Ammon's horn (tissue), 1 donor: ENCODE measurements around the gene ZCCHC14.
A peak's percentile ranks its signal among the peaks of the same experiment; 100 is the strongest.
"Not testable (repeated sequence)": the region's sequence is repeated elsewhere in the genome, so short reads cannot be mapped to it uniquely, and the experiment has no call there.

Source experiments
- DNase-seq: peaks from one replicate; pipeline ENCODE4 v3.0.0-alpha.2; 2016; ENCODE audit warnings: low spot score

Gene ZCCHC14

DNA sequence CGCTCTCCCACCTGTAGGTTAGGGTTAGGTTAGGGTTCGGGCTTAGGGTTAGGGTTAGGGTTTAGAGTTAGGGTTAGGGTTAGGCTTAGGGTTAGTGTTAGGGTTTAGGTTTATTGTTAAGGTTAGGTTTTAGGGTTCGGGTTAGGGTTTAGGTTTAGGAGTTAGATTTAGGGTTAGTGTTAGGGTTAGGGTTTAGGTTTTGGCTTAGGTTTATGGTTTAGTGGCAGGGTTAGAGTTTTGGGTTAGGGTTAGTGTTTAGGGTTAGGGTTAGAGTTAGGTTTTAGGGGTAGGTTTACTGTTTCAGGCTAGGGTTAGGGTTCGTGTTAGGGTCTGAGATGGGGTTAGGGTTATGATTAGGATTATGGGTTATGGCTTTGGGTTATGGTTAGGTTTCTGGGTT lies 31.6 kb upstream of the ZCCHC14 start:
- DNase-seq, result no peak

DNA sequence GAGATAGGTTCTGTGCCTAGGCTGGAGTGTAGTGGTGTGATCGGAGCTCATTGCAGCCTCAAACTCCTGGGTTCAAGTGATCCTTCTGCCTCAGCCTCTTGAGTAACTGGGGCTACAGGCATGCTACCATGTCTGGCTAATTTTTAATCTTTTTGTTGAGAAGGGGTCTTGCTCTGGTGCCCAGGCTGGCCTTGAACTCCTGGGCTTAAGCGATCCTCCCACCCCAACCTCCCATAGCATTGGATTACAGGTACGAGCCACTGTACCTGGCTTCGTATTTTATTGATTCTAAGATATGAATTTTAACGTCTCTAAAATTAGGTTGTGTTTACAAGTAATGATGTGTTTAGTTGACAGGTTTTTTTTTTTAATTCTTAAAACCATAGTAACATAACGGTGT lies 30.8 kb upstream of the ZCCHC14 start:
- DNase-seq, result not testable (repeated sequence)

DNA sequence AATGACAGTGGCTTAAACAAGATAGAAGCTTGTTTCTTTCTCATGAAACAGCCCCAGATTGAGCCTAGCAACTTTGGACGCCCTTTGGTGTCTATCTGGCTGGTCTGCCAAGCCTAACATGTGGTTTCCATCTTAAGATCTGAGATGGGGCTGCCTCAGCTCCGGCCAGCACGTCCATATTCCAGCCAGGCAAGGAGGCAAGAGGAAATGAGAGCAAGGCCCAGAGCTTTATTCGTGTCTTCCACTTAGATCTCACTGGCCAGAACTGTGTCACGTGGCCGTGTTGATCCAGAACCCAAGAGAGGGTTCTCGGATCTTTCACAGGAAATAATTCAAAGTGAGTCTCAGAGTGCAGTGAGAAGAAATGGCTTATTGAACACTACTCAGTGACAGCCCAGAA lies 28.9 kb upstream of the ZCCHC14 start:
- not testable (repeated sequence) for DNase-seq

DNA sequence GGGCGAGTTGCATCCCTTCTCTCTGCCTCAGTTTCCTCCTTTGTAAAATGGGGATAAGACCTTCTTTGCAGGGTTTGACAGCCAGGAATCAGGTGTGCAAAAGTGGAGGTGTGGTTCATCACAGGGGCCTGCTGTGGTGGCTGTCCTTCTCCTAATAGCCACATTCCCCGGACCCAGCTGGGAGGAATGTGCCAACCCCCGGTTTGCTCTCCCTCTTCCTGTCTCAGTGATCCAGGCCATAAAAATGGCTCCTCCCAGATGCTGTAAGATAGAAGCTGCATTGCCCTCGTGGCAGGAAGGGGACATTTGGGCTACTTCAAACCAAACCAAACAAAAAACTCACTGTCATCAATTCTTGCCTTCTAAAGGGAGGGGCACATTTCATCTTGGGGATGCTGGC lies 26.3 kb upstream of the ZCCHC14 start:
- DNase-seq, result not testable (repeated sequence)

DNA sequence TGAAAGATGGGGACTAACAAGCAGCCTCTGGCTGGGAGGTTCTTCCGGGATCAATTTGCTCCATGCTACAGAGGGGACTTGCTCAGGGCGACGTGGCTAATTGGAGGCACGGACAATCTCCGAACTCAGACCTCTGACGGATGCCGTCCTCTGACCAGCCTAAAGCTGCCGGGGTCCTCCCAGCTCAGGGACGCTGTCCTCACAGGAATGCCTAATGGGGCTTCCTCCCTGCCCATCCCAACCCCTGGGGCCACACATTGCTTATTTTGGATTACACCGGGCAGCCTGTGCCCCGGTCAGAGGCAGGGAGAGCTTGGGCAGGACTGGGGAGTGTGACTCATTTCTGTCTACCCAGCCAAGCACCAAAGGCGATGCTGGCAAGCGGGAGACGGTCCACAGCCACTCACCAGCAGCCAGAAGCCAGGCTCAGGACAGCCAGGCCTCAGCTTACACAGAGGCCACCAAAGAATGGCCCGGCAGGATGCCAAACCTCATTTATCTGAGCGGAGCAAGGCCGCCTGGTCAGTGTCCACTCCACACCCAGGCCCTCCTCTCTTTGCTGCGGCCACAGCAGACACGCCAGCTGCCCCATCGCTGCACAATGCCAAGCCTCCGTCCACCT lies 25.7 kb upstream of the ZCCHC14 start:
- not testable (repeated sequence) for DNase-seq

DNA sequence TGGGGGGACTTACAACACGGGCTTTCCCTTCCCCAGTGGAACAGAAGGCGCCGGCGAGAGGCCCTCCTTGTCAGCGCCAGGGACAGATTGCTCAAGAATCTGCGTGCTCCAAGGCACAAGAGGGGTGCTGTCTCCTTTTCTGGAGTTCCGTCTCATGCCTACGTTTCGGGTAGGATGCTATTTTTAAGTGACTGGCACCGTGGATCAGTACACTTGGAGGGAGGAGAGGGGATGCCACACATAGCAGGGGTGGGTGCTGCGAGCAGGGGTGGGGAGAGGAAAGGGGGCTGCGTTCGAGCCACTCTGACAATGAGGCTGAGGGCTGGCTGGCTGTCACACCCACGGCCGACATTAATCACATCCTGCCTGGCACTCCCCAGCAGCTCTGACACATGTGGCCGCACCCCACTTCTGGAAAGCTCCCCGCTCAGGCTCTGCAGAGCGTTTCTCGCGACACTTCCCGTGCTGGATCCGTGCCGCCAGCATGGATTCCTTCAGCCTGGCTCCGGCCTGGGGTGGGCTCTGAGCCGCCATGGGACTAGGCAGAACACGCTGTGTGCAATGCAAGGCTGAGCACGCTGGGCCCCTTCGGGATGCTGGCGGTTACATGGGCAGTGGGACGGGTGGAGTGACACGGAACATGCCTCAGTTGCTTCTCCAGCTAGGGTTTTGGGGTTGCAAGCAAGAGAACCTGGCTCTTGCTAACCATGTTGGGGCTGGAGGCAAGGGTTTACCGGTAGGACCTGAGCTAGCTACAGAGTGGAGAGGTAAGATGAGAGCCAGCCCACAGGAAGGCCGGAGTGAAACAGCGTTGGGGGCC lies 25.0 kb upstream of the ZCCHC14 start:
- DNase-seq, result peak; percentile 63

DNA sequence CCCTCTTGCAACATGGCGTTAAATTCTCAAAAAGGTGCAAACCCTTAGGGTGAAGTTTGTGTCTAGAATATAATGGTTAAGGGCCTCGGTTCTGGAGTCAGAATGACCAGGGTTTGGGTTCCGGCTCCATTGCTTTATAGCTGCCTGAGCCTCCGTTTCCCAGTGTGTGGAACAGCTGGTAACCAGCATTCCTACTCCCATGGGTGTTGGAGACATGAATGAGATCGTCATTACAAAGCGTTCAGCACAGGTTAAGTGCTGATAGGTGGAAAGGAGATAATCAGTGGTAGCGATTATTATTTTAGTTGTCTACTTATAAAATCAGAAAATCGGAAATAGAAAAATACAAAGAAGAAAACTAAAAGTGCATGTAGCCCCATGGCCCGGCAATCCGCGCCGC lies 23.5 kb upstream of the ZCCHC14 start:
- no peak for DNase-seq

DNA sequence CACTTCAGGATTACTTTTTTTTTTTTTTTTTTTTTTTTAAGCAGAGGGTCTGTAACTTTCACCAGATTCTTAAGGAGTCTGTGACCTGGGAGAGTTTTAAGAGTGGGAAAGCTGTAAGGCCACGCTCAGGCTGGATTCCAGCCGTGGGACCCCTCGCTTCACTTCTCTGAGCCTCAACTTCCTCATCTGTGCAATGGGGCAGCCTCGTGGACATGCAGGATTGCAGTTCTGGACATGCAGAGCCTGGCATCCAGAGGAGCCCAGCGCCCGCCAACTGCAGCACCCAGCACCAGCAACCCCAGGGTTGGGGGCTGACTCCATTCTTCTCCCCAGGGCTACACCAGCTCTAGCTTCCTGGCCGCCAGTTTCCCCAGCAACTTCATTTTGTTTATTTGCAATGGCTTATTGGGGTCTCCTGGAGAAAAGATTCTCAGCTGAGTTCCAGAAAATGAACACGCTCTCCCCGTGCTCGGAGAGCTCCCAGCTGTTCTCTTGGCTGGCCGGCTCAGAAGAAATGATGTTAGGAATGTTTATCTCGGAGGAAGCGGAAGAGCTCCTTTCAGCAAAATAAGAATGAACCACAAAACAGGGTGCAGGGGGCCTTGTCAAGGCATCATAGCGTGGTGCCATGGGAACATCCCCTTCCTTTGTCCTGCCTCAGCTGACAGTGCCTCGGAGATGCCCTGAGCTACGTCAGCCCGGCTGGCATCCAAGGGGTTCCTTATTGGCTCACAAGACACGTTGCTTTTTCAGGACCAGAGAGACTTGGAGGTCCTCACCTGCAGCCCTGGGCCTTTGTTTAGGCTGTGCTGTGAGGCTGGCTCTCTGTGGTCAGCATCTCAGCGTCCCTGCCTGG lies 22.9 kb upstream of the ZCCHC14 start:
- no peak for DNase-seq

DNA sequence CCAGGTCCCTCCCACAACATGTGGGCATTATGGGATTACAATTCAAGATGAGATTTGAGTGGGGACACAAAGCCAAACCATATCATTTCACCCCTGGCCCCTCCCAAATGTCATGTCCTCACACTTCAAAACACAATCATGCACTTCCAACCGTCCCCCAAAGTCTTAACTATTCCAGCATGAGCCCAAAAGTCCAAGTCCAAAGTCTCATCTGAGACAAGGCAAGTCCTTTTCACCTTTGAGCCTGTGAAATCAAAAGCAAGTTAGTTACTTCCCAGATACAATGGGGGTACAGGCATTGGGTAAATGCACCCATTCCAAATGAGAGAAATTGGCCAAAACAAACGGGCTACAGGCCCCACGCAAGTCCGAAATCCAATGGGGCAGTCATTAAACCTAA lies 17.0 kb upstream of the ZCCHC14 start:
- not testable (repeated sequence) for DNase-seq

DNA sequence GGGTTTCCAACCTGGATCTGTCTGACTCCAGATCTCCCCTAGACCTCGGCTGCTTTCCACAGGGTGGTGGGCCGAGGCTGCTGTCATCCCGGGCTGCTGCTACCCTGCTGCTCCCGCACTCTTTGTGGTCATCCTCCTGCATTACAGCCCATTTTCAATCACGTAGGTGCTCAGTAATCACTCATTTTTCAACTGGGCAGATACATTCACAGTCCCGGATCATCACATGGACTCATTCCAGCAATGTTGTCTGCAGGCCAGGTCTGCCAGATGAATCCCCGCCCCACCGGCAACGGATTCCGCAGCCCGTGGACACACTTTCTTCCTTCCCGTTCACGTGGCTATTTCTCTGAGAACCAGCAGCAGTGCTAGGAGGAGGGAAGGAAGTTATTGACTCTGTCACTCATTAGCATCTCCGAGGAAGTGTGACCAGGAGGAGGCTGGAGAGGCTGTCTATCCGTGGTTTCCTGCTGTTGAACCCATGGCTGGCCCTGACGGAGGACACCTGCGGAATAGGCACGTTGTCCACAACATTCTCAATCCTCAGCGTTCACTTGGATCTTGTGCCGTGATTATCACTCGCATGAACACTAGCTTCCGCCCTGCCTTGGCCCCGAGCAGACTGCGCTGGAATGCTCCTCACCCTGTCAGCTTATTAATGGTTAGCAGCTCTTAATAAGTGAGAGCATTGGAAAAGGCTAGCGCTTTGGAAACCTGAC lies 14.7 kb upstream of the ZCCHC14 start:
- peak; percentile 12 for DNase-seq

DNA sequence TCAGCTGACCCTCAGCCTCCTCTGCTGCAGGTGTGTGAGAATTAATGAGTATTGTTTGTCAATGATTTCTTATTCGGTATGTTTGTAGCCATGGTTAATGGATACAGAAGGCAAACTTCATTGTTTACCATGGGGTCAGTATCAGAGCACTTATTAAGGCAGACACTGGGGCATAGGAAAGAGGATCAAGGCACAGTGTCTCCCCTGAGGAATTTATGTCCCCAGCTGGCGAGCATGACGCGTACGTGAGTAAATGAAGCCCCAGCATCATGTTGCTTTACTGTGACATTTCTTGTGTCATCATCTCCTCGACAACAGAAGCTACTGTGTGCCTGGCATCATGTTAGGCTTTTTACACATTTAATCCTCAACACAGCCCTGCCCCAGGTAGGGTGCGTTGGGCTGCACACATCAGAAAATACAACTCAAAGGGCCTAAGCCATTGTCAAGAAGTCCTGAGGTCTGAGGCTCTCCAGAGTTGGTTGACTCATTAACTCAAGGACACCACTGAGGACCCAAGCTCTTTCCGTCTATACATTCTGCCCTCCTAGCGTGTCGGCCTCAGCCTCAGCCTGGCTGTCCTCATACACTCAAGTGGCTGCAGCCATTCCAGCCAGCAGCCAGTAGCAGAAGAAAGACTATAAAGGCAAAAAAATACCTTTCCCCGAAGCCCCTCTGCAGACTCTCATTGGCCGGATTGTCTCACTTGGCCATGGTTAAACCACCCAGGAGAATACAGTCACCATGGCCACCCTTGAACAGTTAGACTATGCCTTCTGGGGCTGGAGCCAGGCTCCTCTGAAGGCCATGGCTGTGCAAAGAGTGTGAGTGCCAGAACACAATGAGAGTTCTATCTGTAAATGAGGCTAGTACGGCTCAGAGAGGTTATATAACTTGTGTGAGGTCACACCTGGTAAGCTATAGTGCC lies 13.9 kb upstream of the ZCCHC14 start:
- DNase-seq, result peak; percentile 34

DNA sequence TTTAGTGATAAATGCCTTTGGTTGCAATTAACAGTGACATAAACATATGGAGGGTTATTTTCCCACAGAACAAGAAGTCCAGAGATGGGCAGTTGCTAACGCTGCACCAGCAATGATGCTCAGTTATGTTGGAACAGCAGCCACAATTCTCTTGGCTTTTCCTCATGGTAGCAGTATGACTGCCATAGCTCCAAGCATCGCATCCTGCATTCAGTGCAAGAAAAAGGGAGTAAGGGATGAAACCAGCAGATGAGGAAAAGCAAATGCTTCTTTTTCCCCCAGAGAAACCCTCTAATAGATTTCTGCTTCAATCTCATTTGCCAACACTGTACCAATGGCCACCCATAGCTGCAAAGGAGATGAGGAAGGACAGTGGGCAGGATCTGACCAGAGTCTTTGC lies 13.0 kb upstream of the ZCCHC14 start:
- DNase-seq, result no peak

DNA sequence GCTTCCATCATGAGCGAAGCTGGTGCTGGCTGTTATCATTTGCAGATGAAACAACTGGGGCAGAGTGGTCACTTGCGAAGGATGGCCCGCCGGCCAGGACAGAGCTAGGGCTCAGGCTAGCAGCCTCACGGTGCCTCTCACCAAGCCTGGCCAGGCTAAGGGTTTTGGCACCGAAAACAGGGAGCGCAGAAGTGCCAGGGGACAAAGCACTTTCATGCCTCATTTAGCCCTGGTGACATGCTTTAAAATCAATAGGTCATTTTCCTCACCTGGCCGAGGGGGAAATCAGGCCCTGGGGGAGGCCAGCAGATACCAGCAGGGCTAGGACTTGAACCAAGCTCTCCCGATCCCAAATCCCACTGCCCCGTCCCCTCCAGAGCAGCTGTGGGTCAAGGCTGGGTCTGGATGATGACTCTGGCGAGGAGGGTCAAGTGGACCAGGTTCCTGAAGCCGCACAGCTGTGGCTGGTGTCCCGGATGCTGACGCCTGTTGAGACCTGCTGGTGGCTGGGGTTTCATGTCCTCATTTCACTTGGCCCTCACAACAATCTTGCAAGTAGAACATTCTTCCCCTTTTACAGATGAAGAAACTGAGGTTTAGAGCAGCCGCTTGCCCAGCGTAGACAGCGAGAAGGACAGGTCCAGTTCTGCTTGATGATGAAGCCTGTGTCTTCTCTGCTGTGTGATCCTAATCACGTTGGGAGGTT lies 10.6 kb upstream of the ZCCHC14 start:
- DNase-seq, result not testable (repeated sequence)

DNA sequence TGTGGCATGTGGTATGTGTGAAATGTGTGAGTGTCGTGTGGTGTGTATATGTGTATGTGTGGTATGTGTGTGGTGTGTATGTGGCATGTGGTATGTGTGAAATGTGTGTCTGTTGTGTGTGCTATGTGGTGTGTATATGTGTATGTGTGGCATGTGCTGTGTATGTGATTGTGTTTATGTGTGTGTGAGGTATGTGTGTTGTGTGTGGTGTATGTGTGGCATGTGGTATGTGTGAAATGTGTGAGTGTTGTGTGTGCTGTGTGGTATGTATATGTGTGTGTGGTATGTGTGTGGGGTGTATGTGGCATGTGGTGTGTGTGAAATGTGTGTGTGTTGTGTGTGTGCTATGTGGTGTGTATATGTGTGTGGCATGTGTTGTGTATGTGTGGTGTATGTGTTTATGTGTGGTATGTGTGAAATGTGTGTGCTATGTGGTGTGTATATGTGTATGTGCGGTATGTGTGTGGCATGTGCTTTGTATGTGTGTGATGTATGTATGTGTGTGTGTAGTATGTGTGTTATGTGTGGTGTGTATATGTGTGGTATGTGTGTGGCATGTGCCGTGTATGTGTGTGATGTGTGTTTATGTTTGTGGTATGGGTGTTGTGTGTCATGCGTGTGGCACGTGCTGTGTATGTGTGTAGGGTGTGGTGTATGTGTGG lies 9.6 kb upstream of the ZCCHC14 start:
- no peak for DNase-seq

DNA sequence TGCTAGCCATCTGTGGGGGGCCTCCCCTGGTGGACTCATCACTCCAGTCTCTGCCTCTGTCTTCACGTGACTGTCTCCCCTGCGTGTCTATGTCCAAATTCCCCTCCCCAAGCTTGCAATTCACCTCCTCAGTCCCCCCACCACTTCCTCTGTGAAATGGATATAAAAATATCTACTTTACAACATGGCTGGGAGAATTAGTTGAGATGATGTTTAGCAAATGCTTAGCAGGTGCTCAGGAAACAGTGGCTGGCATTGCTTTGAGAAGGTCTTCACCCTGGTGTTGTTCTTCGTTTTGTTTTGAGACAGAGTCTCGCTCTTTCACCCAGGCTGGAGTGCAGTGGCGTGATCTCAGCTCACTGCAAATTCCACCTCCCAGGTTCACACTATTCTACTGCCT lies 8.3 kb upstream of the ZCCHC14 start:
- no peak for DNase-seq

DNA sequence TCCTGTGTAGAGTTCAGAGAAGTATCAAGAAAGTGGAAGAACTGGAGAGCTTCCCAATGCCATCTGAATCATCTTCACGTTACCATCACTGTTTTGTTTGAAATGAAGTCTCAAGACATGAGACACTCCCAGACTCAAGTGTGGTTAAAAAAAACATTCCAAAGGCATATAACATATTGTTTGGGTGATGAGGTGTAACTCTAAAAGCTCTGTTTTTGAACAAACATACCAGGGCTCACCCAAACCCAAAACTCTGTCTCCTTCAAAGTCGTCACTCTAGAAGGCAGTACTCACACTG lies 6.3 kb upstream of the ZCCHC14 start:
- no peak for DNase-seq

DNA sequence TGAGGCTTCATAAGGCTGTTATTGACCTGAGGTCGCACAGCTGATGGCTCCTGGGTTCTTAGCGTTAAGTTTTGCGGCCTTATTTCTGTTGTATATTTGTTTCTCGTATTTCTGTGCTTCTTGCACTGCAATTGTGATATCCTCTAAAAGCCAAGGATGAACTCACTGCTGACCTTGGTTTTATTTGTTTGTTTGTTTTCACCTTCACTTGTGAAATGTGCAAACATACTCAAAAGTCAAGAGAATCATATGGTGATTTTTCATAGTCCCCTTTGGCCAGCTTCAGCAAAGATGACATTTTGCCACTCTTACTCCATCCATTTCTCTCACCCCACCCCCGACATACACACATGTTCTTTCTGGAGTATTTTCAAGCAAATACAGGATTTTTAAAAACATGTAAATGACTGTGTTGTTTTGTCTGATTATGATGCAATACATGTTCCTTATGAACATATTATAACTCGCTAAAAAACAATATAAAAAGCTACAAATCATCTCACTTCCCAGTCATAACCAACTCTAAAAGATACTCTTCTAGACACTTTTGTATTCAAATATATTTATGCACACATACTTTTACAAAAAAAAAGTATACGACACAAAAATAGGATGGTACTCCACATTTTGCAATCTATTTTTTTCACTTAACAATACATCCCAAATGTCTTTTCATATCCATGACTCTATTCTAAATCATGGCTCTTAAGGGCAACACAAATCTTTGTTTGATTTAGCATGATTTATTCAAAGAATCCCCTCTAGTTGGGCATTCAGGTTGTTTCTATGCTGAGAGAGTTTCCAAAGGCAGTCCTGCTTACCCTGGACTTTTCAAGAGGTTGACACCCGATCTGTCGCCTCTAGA lies 5.7 kb upstream of the ZCCHC14 start:
- DNase-seq, result no peak

DNA sequence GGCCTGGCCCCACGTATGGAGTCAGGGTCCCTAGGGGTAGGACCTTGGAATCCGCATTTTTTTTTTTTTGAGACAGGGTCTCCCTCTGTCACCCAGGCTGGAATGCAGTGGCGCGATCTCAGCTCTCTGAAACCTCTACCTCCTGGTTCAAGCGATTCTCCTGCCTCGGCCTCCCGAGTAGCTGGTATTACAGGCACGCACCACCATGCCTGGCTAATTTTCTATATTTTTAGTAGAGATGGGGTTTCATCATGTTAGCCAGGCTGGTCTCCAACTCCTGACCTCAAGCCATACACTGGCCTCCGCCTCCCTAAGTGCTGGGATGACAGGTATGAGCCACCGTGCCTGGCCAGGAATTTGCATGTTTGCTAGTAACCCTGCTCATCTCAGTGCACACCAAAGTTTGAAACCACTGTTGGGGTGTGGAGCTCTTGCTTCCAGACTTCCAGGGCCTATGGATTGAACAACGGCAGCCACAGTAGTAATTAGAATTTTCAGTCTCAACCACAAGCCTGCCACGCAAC lies 5.0 kb upstream of the ZCCHC14 start:
- DNase-seq, result not testable (repeated sequence)
